Measurements from ENCODE around the gene GUCY1A2. TPM values are rescaled to one million over a fixed set of nuclear protein-coding genes. Genes with fewer than 3 reads are reported as not detected.

The GUCY1A2 gene
- total RNA-seq, 1 donor: 0.43 TPM

DNA sequence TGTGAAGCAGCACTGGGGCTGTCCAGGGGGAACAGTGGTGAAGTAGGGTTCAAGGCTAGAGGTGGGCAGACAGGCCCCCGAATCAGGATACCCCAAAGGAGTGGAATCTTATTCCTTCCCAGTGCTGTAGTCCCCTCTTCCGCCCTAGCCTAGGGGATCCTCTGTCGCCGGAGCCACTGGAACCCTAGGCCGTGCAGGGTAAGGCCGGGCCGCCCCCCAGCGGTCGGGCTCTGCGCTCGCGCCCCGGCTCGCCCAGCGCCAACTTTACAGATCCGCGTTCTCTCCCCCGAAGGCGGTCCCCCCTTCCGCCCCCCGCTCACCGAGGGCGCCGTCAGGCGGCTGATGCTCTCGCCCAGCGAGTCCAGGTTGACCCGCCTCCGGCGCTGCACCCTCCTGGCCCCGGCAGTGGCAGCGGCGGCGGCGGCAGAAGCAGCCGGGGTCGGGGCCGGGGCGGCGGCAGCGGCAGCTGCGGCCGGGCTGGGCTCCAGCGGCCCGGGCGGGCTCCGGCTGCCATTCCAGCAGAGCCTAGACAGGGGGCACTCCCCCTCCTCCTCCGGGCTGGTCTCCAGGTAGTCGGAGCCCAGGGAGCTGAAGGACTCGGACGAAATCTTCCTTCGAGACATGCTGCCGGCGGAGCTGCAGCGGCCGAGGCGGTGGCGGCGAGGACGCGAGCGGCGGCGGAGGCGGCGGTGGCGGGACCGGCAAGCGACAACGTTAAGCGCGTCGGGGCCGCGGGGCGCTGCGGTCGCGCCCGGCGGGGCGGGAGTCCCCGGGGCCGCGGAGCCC is 650 bp downstream of the GUCY1A2 start:
- TF ChIP-seq, protein P1, sequence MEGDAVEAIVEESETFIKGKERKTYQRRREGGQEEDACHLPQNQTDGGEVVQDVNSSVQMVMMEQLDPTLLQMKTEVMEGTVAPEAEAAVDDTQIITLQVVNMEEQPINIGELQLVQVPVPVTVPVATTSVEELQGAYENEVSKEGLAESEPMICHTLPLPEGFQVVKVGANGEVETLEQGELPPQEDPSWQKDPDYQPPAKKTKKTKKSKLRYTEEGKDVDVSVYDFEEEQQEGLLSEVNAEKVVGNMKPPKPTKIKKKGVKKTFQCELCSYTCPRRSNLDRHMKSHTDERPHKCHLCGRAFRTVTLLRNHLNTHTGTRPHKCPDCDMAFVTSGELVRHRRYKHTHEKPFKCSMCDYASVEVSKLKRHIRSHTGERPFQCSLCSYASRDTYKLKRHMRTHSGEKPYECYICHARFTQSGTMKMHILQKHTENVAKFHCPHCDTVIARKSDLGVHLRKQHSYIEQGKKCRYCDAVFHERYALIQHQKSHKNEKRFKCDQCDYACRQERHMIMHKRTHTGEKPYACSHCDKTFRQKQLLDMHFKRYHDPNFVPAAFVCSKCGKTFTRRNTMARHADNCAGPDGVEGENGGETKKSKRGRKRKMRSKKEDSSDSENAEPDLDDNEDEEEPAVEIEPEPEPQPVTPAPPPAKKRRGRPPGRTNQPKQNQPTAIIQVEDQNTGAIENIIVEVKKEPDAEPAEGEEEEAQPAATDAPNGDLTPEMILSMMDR (IDR thresholded peaks at IDR 0.05; ENCODE audit: insufficient read depth, low read depth, low read length): peak; percentile 52
- DNase-seq (ENCODE audit: low read depth): peak; percentile 24

DNA sequence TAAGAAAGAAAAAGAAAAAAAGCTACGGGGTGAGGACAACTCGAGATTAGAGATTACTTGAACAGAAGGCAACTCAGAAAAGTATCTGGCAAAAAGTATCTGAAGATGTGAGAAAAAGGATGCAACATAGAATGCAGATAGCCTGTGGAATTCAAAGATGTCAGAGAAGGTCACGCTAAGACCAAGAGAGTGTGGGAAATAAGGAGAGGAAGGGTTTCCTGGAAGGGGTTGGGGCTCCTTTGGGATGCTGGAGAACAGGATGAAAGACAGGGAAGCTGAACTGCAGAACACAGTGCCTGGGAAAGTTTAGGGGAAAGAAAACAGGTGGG is 1.2 kb downstream of the GUCY1A2 start:
- TF ChIP-seq, protein P1 (IDR thresholded peaks at IDR 0.05; ENCODE audit: insufficient read depth, low read depth, low read length): no peak
- H3K4me3 ChIP-seq (ENCODE audit: low read depth, low read length): no peak overlapping the region
- DNase-seq (ENCODE audit: low read depth): no peak

More for the DNA sequence above, 650 bp downstream of the GUCY1A2 start:
- H3K4me3 ChIP-seq (ENCODE audit: low read depth, low read length): peak overlapping the region; percentile 48

DNA sequence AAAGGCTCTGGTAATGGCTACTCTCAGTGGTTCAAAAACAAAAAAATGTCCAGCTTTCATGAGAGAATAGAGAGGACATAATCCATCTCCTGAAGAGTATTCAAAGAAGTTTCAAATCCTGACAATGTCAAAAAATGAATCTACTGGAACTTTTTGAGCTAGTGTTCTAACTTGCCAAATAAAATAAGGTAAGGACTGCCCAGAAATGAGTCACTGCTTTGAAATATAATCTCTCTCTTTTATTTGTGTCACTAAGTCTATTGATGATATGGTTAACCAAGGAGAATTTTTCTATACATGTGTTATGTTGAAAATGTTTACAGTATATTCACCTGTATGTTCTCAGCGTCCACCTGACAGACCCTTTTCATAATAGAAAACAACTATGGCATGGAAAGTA is 3.4 kb downstream of the GUCY1A2 start:
- DNase-seq (ENCODE audit: low read depth): no peak
- TF ChIP-seq, protein P1 (IDR thresholded peaks at IDR 0.05; ENCODE audit: insufficient read depth, low read depth, low read length): no peak
- no peak overlapping the region for H3K4me3 ChIP-seq (ENCODE audit: low read depth, low read length)

DNA sequence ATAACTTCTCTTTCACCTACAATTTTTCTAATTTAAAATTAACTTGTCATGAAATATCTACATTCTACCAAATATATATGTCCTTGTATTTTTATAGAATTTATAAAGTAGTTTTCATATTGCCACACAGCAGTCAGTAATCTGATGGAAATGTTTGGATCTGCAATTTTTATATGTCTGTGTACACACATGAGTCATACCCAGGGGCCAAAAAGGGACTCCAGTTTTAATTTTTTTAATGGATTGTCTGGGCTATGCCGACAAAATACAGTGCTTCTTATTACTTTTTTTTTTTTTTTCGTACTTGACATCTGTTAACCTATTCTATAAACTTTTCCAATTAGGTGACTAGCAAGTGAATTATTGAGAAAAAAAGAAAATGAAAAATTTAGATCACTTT is 6.3 kb downstream of the GUCY1A2 start:
- TF ChIP-seq, protein P1 (IDR thresholded peaks at IDR 0.05; ENCODE audit: insufficient read depth, low read depth, low read length): no peak
- no peak overlapping the region for H3K4me3 ChIP-seq (ENCODE audit: low read depth, low read length)
- DNase-seq (ENCODE audit: low read depth): peak; percentile 57

DNA sequence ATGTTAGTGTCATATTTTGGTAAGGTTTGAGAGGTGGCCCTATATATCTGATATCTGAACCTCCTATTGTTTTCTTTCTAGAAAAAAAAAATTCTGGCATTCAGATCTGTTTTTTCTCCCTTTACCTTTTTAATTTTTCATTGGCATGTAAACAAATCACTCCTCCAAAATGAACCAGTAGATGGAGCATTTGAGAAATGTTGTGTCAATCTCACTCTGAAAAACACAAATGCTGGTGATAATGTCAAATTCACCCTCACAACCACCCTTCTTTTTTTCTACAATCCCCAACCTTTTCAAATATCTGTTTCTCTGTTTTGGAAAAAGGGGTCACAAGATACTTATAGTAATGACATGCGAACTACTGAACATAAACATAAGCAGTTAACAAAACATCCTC is 9.1 kb downstream of the GUCY1A2 start:
- H3K4me3 ChIP-seq (ENCODE audit: low read depth, low read length): no peak overlapping the region
- TF ChIP-seq, protein P1 (IDR thresholded peaks at IDR 0.05; ENCODE audit: insufficient read depth, low read depth, low read length): no peak
- no peak for DNase-seq (ENCODE audit: low read depth)

DNA sequence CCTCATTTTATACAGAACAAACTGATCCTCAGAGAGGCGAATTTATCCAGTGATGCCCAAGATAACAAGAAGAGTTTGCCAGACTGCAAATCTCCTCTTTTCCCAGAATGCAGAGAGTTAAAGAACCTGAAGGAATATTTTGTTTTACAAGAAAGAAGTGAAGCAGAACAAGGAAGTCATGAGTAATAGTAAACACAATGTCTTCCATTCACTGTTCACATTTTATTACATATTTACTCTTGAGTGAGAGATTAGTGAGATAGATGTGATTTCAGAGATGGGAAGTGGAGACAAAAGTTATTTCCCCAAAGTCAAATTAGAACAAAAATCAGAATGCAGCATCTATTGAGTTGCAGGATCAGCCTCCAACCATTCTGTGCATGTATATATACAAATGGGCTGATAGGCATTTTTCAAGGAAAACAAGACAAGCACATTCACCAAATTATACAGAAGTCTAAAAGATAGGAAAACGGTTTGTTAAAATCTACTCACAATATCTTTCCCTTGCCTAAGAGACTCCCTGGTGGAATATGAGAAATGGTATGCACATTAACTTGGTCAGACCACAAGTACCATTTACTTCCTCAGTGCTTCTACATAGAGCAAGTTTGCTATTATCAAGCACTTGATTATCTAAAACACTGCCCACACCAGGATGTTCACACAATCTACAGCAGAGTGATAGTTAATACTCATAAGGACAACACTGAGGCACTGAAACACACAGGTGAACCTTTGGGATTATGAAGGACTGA is 12.0 kb downstream of the GUCY1A2 start:
- TF ChIP-seq, protein P1 (IDR thresholded peaks at IDR 0.05; ENCODE audit: insufficient read depth, low read depth, low read length): no peak
- no peak overlapping the region for H3K4me3 ChIP-seq (ENCODE audit: low read depth, low read length)
- DNase-seq (ENCODE audit: low read depth): no peak
